HFFc6 (cell line): ENCODE data around the gene PSMB5. TPM values are rescaled to one million over a fixed set of nuclear protein-coding genes. Genes with fewer than 3 reads are reported as not detected.
A peak's percentile ranks its signal among the peaks of the same experiment; 100 is the strongest.

Experiments
- DNase-seq: peaks from one replicate; pipeline ENCODE4 v3.0.0-alpha.2; 2018
- H3K27ac Mint-ChIP-seq: 2 replicates; pipeline ENCODE4 v1.8.0; 2020; ENCODE audit warnings: mild to moderate bottlenecking, mixed read lengths
- H3K27me3 Mint-ChIP-seq: 2 replicates; pipeline ENCODE4 v1.8.0; 2021; ENCODE audit warnings: mild to moderate bottlenecking, moderate library complexity, mixed read lengths; ENCODE audit not compliant: insufficient read depth
- H3K36me3 Mint-ChIP-seq: 2 replicates; pipeline ENCODE4 v1.8.0; 2021; ENCODE audit warnings: low read depth, mixed read lengths
- H3K4me1 Mint-ChIP-seq: 2 replicates; pipeline ENCODE4 v1.8.0; 2020; ENCODE audit warnings: low read depth, mixed read lengths
- H3K4me3 Mint-ChIP-seq: 2 replicates; pipeline ENCODE4 v1.8.0; 2020; ENCODE audit warnings: mild to moderate bottlenecking, moderate library complexity, mixed read lengths
- H3K9me3 Mint-ChIP-seq: 2 replicates; pipeline ENCODE4 v1.8.0; 2020; ENCODE audit warnings: mild to moderate bottlenecking, mixed read lengths
- CTCF ChIP-seq: fragments of 200-600 bp; sonication (generic); IDR thresholded peaks from 2 replicates; pipeline ENCODE4 v1.5.0; 2021; ENCODE audit warnings: antibody characterized with exemption, mild to moderate bottlenecking
- long read RNA-seq: library from polyadenylated mRNA; unstranded; transcript quantifications from one replicate; pipeline ENCODE4 v2.0.0, GENCODE V29; 2019
- total RNA-seq, 6 experiments: library from RNA; stranded (reverse); fragmentation: NEBNext Ultra II Directional; extraction: Animal tissue kit (Norgen Biotek cat#: 25700); gene quantifications; 2 replicates in 1 of 6; 3 replicates in 5 of 6; pipeline ENCODE4 v1.2.3, GENCODE V29; 2021

PSMB5 gene
- total RNA-seq, result 100 to 1,000 TPM; 221 to 259 (median 241) TPM
- long read RNA-seq, transcript PSMB5-205 (4 exons, 1,117 nt), result minor isoform, 10 of 383 reads
- long read RNA-seq, transcript PSMB5-202 (3 exons, 1,294 nt), result major isoform, 344 of 383 reads
- long read RNA-seq, transcript PSMB5-203 (3 exons, 900 nt), result minor isoform, 5 of 383 reads
- long read RNA-seq, partial matches to known transcripts, result 12 of 383 reads
- long read RNA-seq, other reads (novel, unspliced or antisense), result 9 of 383 reads

- H3K4me3 Mint-ChIP-seq, result peak within 1 kb of the TSS; percentile 89
- peak; percentile 93 for DNase-seq
- H3K27ac Mint-ChIP-seq, result peak within 1 kb of the TSS; percentile 99
- H3K4me1 Mint-ChIP-seq, result peaks cover 28% of the 10 kb centered on the region
- H3K36me3 Mint-ChIP-seq, result peaks cover 27% of the 10 kb centered on the region
- H3K9me3 Mint-ChIP-seq, result peaks cover 3% of the 10 kb centered on the region; the same call in 1 of the 2 replicates
- 0 out of 2 replicates have a peak, but pooled peaks cover 1% of the 10 kb centered on the region for H3K27me3 Mint-ChIP-seq
- TF ChIP-seq CTCF, result no peak
These were observed at the start of gene PSMB5 for GRCh38 chr14:23034498-23035302. PSMB5 (minus strand) TSS chr14:23034900; CDS start chr14:23034881, 19 bp downstream.

GRCh38 chr14:23080474-23080873, 45.8 kb upstream of the PSMB5 start:
- Mint-ChIP-seq H3K4me1 (peaks cover 55% of the 10 kb centered on the region), H3K36me3 (peaks cover 43% of the 10 kb centered on the region), H3K27me3 (peaks cover 3% of the 10 kb centered on the region), H3K4me3 (peak overlapping the region; percentile 68), H3K27ac (peak overlapping the region; percentile 92), H3K9me3 (no peaks in the 10 kb centered on the region)
- DNase-seq, result no peak
- TF ChIP-seq CTCF, result no peak

- peak; percentile 63 for DNase-seq
- no peaks in the 10 kb centered on the region for H3K9me3 Mint-ChIP-seq
- H3K4me1 Mint-ChIP-seq, result peaks cover 51% of the 10 kb centered on the region
- H3K4me3 Mint-ChIP-seq, result peak overlapping the region; percentile 68
- no peak for TF ChIP-seq CTCF
- peak overlapping the region; percentile 92 for H3K27ac Mint-ChIP-seq
- H3K27me3 Mint-ChIP-seq, result peaks cover 3% of the 10 kb centered on the region
- peaks cover 44% of the 10 kb centered on the region for H3K36me3 Mint-ChIP-seq
These were observed 45.0 kb upstream of the PSMB5 start for GRCh38 chr14:23079716-23080115.

GRCh38 chr14:23078692-23079116, 44.0 kb upstream of the PSMB5 start:
- TF ChIP-seq CTCF, result no peak; the same call in 1 of the 2 replicates
- H3K4me1 Mint-ChIP-seq, result peaks cover 51% of the 10 kb centered on the region
- H3K27me3 Mint-ChIP-seq, result peaks cover 3% of the 10 kb centered on the region
- peak overlapping the region; percentile 68 for H3K4me3 Mint-ChIP-seq
- peaks cover 42% of the 10 kb centered on the region for H3K36me3 Mint-ChIP-seq
- peak overlapping the region; percentile 92 for H3K27ac Mint-ChIP-seq
- no peaks in the 10 kb centered on the region for H3K9me3 Mint-ChIP-seq
- peak; percentile 98 for DNase-seq

- H3K4me1 Mint-ChIP-seq, result peaks cover 53% of the 10 kb centered on the region
- no peaks in the 10 kb centered on the region for H3K9me3 Mint-ChIP-seq
- peak overlapping the region; percentile 92 for H3K27ac Mint-ChIP-seq
- no peak for TF ChIP-seq CTCF
- DNase-seq, result no peak
- H3K36me3 Mint-ChIP-seq, result peaks cover 42% of the 10 kb centered on the region
- peaks cover 3% of the 10 kb centered on the region for H3K27me3 Mint-ChIP-seq
- peak overlapping the region; percentile 68; the same call in 1 of the 2 replicates for H3K4me3 Mint-ChIP-seq
These were observed 43.3 kb upstream of the PSMB5 start for GRCh38 chr14:23077962-23078361.
